ENCODE results near the gene PTDSS2.

- TF ChIP-seq EP300 (IDR thresholded peaks at IDR 0.05) (no peak), MAFK (IDR thresholded peaks at IDR 0.05; ENCODE audit: partially characterized antibody) (no peak), POLR2A (IDR thresholded peaks at IDR 0.05; ENCODE audit: low read length) (no peak), KDM5A (IDR thresholded peaks at IDR 0.05) (no peak), SREBF2 (IDR thresholded peaks at IDR 0.05) (no peak)
- TF ChIP-seq, protein P1, sequence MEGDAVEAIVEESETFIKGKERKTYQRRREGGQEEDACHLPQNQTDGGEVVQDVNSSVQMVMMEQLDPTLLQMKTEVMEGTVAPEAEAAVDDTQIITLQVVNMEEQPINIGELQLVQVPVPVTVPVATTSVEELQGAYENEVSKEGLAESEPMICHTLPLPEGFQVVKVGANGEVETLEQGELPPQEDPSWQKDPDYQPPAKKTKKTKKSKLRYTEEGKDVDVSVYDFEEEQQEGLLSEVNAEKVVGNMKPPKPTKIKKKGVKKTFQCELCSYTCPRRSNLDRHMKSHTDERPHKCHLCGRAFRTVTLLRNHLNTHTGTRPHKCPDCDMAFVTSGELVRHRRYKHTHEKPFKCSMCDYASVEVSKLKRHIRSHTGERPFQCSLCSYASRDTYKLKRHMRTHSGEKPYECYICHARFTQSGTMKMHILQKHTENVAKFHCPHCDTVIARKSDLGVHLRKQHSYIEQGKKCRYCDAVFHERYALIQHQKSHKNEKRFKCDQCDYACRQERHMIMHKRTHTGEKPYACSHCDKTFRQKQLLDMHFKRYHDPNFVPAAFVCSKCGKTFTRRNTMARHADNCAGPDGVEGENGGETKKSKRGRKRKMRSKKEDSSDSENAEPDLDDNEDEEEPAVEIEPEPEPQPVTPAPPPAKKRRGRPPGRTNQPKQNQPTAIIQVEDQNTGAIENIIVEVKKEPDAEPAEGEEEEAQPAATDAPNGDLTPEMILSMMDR (IDR thresholded peaks at IDR 0.05), result no peak
Measured at GRCh38 chr11:439315-440064, 10.6 kb upstream of the PTDSS2 start.
